OCI-LY3 (cell line): Measurements from ENCODE around the gene C3orf38.
A peak's percentile ranks its signal among the peaks of the same experiment; 100 is the strongest.
"Not testable (repeated sequence)": the region's sequence is repeated elsewhere in the genome, so short reads cannot be mapped to it uniquely, and the experiment has no call there.

ENCODE experiments used
- H2AFZ ChIP-seq: fragments of 200-600, 300-600 bp; shearing (Covaris generic); 2 replicates; pipeline ENCODE4 v1.6.0; 2014; ENCODE audit warnings: antibody characterized with exemption, low read depth, low read length
- H3K27ac ChIP-seq: fragments of 200-600, 300-600 bp; sonication (generic); 2 replicates; pipeline ENCODE4 v1.5.1; 2014; ENCODE audit warnings: mild to moderate bottlenecking, low read length, moderate library complexity, mixed read lengths
- H3K27me3 ChIP-seq: fragments of 200-600, 300-600 bp; sonication (generic); 2 replicates; pipeline ENCODE4 v1.6.1; 2014; ENCODE audit warnings: low read depth, low read length, mixed read lengths
- H3K36me3 ChIP-seq: fragments of 200-600, 300-600 bp; sonication (generic); replicated peaks from 2 replicates; pipeline ENCODE3; 2014; ENCODE audit warnings: low read depth, low read length, mixed read lengths
- H3K4me1 ChIP-seq: fragments of 300-600, 200-600 bp; sonication (generic); 2 replicates; pipeline ENCODE4 v1.6.1; 2014; ENCODE audit warnings: low read length, mixed read lengths
- H3K4me2 ChIP-seq: fragments of 200-600, 300-600 bp; sonication (generic); 2 replicates; pipeline ENCODE4 v1.6.1; 2014; ENCODE audit warnings: low read length, mixed read lengths
- H3K4me3 ChIP-seq: fragments of 300-600, 200-600 bp; sonication (generic); 2 replicates; pipeline ENCODE4 v1.5.1; 2014; ENCODE audit warnings: antibody characterized with exemption, mild to moderate bottlenecking, low read length, moderate library complexity
- H3K79me2 ChIP-seq: fragments of 300-600, 200-600 bp; shearing (Covaris generic); 2 replicates; pipeline ENCODE4 v1.6.1; 2014; ENCODE audit warnings: mild to moderate bottlenecking, low read length, mixed read lengths
- H3K9ac ChIP-seq: fragments of 300-600, 200-600 bp; shearing (Covaris generic); 2 replicates; pipeline ENCODE4 v1.6.0; 2014; ENCODE audit warnings: mild to moderate bottlenecking, low read length, moderate library complexity
- H3K9me3 ChIP-seq: fragments of 200-600, 300-600 bp; shearing (Covaris generic); 2 replicates; pipeline ENCODE4 v1.6.1; 2014; ENCODE audit warnings: low read length, mixed read lengths; ENCODE audit not compliant: insufficient read depth
- H4K20me1 ChIP-seq: fragments of 200-600, 300-600 bp; sonication (generic); 2 replicates; pipeline ENCODE4 v1.6.1; 2016; ENCODE audit warnings: low read length, mixed read lengths; ENCODE audit not compliant: insufficient read depth
- EZH2phosphoT487 ChIP-seq: fragments of 200-600 bp; shearing (Covaris generic); IDR thresholded peaks from 2 replicates; pipeline ENCODE4 v1.6.1; 2018; ENCODE audit warnings: antibody characterized with exemption, mixed run types, low read depth
- TF ChIP-seq, protein P1 (sequence below): fragments of 200-600, 300-600 bp; sonication (generic); IDR thresholded peaks from 2 replicates; pipeline ENCODE4 v1.5.1; 2014; ENCODE audit warnings: antibody characterized with exemption, low read length, low read depth

Gene C3orf38

DNA sequence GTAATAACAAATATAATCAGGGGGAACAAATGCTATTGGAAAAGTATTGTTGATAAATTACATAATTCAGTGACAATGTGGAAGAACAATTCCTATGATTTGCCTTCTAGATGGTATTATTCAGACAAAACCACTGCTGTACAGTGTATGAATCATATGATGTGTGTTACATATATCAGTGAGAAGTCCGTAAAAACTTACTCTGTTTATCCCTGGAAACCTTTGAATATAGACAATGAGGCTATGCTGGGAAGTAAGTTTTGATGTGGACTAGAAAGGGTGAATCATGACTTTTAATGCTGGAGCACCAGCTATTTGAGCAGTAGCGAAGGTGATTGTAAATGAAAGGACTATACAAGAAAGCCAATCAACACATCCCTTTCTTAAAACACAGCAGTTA is 17.9 kb downstream of the C3orf38 start:
- peaks cover 50% of the 10 kb centered on the region for H3K36me3 ChIP-seq
- H3K4me1 ChIP-seq: no peaks in the 10 kb centered on the region
- H4K20me1 ChIP-seq: peaks cover 41% of the 10 kb centered on the region
- H3K4me3 ChIP-seq: no peak overlapping the region
- TF ChIP-seq, protein P1, sequence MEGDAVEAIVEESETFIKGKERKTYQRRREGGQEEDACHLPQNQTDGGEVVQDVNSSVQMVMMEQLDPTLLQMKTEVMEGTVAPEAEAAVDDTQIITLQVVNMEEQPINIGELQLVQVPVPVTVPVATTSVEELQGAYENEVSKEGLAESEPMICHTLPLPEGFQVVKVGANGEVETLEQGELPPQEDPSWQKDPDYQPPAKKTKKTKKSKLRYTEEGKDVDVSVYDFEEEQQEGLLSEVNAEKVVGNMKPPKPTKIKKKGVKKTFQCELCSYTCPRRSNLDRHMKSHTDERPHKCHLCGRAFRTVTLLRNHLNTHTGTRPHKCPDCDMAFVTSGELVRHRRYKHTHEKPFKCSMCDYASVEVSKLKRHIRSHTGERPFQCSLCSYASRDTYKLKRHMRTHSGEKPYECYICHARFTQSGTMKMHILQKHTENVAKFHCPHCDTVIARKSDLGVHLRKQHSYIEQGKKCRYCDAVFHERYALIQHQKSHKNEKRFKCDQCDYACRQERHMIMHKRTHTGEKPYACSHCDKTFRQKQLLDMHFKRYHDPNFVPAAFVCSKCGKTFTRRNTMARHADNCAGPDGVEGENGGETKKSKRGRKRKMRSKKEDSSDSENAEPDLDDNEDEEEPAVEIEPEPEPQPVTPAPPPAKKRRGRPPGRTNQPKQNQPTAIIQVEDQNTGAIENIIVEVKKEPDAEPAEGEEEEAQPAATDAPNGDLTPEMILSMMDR: no peak
- no peak for TF ChIP-seq EZH2phosphoT487
- no peak overlapping the region for H3K4me2 ChIP-seq
- H3K27me3 ChIP-seq: no peaks in the 10 kb centered on the region
- H3K9ac ChIP-seq: no peak overlapping the region
- H3K9me3 ChIP-seq: no peaks in the 10 kb centered on the region
- H3K79me2 ChIP-seq: peaks cover 57% of the 10 kb centered on the region
- no peak overlapping the region for H2AFZ ChIP-seq
- H3K27ac ChIP-seq: no peak overlapping the region

DNA sequence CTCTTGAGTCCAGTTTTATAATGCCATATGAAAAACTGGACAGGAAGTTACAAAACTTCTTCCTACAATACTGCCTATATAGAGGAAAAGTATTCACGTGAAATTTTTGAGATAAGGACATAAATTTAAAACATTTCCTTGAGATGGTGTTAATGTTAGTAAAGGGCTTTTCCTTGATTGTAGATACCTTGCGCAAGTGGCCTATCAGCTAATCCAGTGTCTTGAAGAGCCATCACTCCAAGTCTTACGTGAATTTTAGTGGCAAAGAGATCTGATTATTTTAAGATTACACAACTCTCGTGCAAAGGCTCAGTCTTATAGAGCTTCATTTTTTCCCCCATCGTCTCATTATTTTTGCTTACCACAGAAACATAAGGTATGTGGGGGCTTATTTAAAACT is 18.4 kb downstream of the C3orf38 start:
- Histone ChIP-seq H3K4me2 (no peak overlapping the region), H3K27me3 (no peaks in the 10 kb centered on the region), H3K27ac (no peak overlapping the region), H3K79me2 (peaks cover 53% of the 10 kb centered on the region), H2AFZ (no peak overlapping the region), H3K9ac (no peak overlapping the region), H3K9me3 (no peaks in the 10 kb centered on the region), H3K36me3 (peaks cover 47% of the 10 kb centered on the region), H3K4me1 (no peaks in the 10 kb centered on the region), H3K4me3 (no peak overlapping the region), H4K20me1 (peaks cover 36% of the 10 kb centered on the region; the same call in 1 of the 2 replicates)
- TF ChIP-seq, protein P1: no peak
- no peak for TF ChIP-seq EZH2phosphoT487

GRCh38 chr3:88180398-88180999 is 30.7 kb downstream of the C3orf38 start:
- no peaks in the 10 kb centered on the region for H3K9me3 ChIP-seq
- H3K4me1 ChIP-seq: no peaks in the 10 kb centered on the region
- no peak overlapping the region for H3K27ac ChIP-seq
- no peak overlapping the region for H3K4me3 ChIP-seq
- H2AFZ ChIP-seq: no peak overlapping the region
- no peaks in the 10 kb centered on the region for H4K20me1 ChIP-seq
- TF ChIP-seq EZH2phosphoT487: no peak
- TF ChIP-seq, protein P1: peak; percentile 87
- peak overlapping the region; percentile 21; the same call in 1 of the 2 replicates for H3K4me2 ChIP-seq
- no peaks in the 10 kb centered on the region for H3K27me3 ChIP-seq
- no peaks in the 10 kb centered on the region for H3K36me3 ChIP-seq
- H3K79me2 ChIP-seq: no peaks in the 10 kb centered on the region
- no peak overlapping the region for H3K9ac ChIP-seq

DNA sequence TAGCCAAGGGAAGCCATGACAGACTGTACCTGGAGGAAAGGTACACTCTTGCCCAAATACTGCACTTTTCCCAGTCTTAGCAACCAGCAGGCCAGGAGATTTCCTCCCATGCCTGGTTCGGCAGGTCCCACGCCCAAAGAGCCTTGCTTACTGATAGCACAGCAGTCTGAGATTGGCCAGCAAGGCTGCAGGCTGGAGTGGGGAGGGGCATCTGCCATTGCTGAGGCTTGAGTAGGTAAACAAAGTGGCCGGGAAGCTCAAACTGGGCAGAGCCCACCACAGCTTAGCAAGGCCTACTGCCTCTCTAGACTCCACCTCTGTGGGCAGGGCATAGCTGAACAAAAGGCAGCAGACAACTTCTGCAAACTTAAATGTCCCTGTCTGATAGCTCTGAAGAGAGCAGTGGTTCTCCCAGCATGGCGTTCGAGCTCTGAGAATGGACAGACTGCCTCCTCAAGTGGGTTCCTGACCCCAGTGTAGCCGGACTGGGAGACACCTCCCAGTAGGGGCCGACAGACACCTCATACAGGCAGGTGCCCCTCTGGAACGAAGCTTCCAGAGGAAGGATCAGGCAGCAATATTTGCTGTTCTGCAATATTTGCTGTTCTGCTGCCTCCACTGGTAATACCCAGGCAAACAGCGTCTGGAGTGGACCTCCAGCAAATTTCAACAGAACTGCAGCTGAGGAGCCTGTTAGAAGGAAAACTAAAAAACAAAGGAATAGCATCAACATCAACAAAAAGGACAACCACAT is 32.6 kb downstream of the C3orf38 start:
- H3K4me2 ChIP-seq, H3K9ac ChIP-seq: not testable (repeated sequence)

More for the DNA sequence above, 32.6 kb downstream of the C3orf38 start:
- not testable (repeated sequence) for H3K27ac ChIP-seq, H3K9me3 ChIP-seq, H3K27me3 ChIP-seq, H3K4me1 ChIP-seq, H2AFZ ChIP-seq, H4K20me1 ChIP-seq, H3K36me3 ChIP-seq, H3K4me3 ChIP-seq, H3K79me2 ChIP-seq
